SK-N-SH treated with all-trans-retinoic acid at 6 μM for 48 hours (cell line): ENCODE data around the gene KCND2.

Experiments
- ATAC-seq: fragments of 200-7000 bp; cut with Tn5 transposase; 3 replicates; pipeline ENCODE4 v1.9.1; 2020; ENCODE audit warnings: mild to moderate bottlenecking, moderate library complexity
- ARNTL ChIP-seq: fragments of 450-650 bp; formaldehyde crosslinking; IDR thresholded peaks from 2 replicates; pipeline ENCODE4 v1.5.0; 2020; ENCODE audit warnings: low read depth, mild to moderate bottlenecking, moderate library complexity, borderline replicate concordance
- BACH2 ChIP-seq: fragments of 250-450 bp; sonication (Bioruptor Pico); IDR thresholded peaks from 2 replicates; pipeline ENCODE4 v1.9.0; 2021; ENCODE audit warnings: mild to moderate bottlenecking, borderline replicate concordance
- CREB5 ChIP-seq: fragments of 250-450 bp; sonication (Bioruptor Pico); IDR thresholded peaks from 2 replicates; pipeline ENCODE4 v1.5.1; 2020; ENCODE audit warnings: low read depth, mild to moderate bottlenecking, moderate library complexity
- CSDC2 ChIP-seq: fragments of 250-450 bp; sonication (Bioruptor Pico); IDR thresholded peaks from 2 replicates; pipeline ENCODE4 v1.5.0; 2020; ENCODE audit warnings: mild to moderate bottlenecking, moderate library complexity
- ESRRG ChIP-seq: fragments of 250-450 bp; sonication (Bioruptor Pico); IDR thresholded peaks from 2 replicates; pipeline ENCODE4 v1.6.1; 2021; ENCODE audit warnings: mild to moderate bottlenecking
- GLIS3 ChIP-seq: fragments of 250-450 bp; sonication (Bioruptor Pico); IDR thresholded peaks from 2 replicates; pipeline ENCODE4 v1.5.0; 2020; ENCODE audit warnings: mild to moderate bottlenecking, moderate library complexity
- ISL1 ChIP-seq: fragments of 250-450 bp; sonication (Bioruptor Pico); IDR thresholded peaks from 2 replicates; pipeline ENCODE4 v2.1.2; 2022; ENCODE audit warnings: mild to moderate bottlenecking, moderate library complexity
- PATZ1 ChIP-seq: fragments of 250-450 bp; sonication (Bioruptor Pico); IDR thresholded peaks from 2 replicates; pipeline ENCODE4 v1.8.0; 2020; ENCODE audit warnings: mild to moderate bottlenecking, moderate library complexity, borderline replicate concordance
- PPARA ChIP-seq: fragments of 250-450 bp; sonication (Bioruptor Pico); IDR thresholded peaks from 2 replicates; pipeline ENCODE4 v1.5.0; 2020; ENCODE audit warnings: mild to moderate bottlenecking, borderline replicate concordance
- SNAI2 ChIP-seq: fragments of 250-450 bp; sonication (Bioruptor Pico); IDR thresholded peaks from 2 replicates; pipeline ENCODE4 v1.5.0; 2020; ENCODE audit warnings: mild to moderate bottlenecking, moderate library complexity
- TCF4 ChIP-seq: fragments of 250-450 bp; sonication (Bioruptor Pico); IDR thresholded peaks from 2 replicates; pipeline ENCODE4 v1.8.0; 2021; ENCODE audit warnings: mild to moderate bottlenecking, moderate library complexity, borderline replicate concordance
- TOX ChIP-seq: fragments of 250-450 bp; sonication (Bioruptor Pico); IDR thresholded peaks from 2 replicates; pipeline ENCODE4 v1.8.0; 2021; ENCODE audit warnings: mild to moderate bottlenecking, moderate library complexity, borderline replicate concordance
- TSHZ2 ChIP-seq: fragments of 250-450 bp; sonication (Bioruptor Pico); IDR thresholded peaks from 2 replicates; pipeline ENCODE4 v1.5.0; 2020; ENCODE audit warnings: mild to moderate bottlenecking, moderate library complexity
- ZC3H10 ChIP-seq: fragments of 250-450 bp; sonication (Bioruptor Pico); IDR thresholded peaks from 2 replicates; pipeline ENCODE4 v1.5.1; 2021; ENCODE audit warnings: mild to moderate bottlenecking, moderate library complexity
- ZFP3 ChIP-seq: fragments of 250-450 bp; sonication (Bioruptor Pico); IDR thresholded peaks from 2 replicates; pipeline ENCODE4 v1.5.0; 2020; ENCODE audit warnings: mild to moderate bottlenecking, moderate library complexity
- ZFP30 ChIP-seq: fragments of 450-650 bp; formaldehyde crosslinking; IDR thresholded peaks from 2 replicates; pipeline ENCODE4 v1.5.0; 2022; ENCODE audit warnings: mild to moderate bottlenecking, moderate library complexity
- ZNF565 ChIP-seq: fragments of 450-650 bp; formaldehyde crosslinking; conservative IDR thresholded peaks from 2 replicates; pipeline ENCODE4 v1.5.0; 2020; ENCODE audit warnings: low read depth, mild to moderate bottlenecking, moderate library complexity
- ZNF70 ChIP-seq: fragments of 450-650 bp; formaldehyde crosslinking; IDR thresholded peaks from 2 replicates; pipeline ENCODE4 v1.5.0; 2020; ENCODE audit warnings: mild to moderate bottlenecking, moderate library complexity
- ZNF8 ChIP-seq: fragments of 450-650 bp; formaldehyde crosslinking; IDR thresholded peaks from 2 replicates; pipeline ENCODE4 v1.5.0; 2020; ENCODE audit warnings: mild to moderate bottlenecking, moderate library complexity
- TF ChIP-seq, protein P1 (sequence below): fragments of 250-450 bp; sonication (Bioruptor Pico); IDR thresholded peaks from 2 replicates; pipeline ENCODE4 v1.8.0; 2021; ENCODE audit warnings: low read depth, mild to moderate bottlenecking, moderate library complexity, borderline replicate concordance
- TF ChIP-seq, protein P2 (sequence below): fragments of 250-450 bp; sonication (Bioruptor Pico); IDR thresholded peaks from 2 replicates; pipeline ENCODE4 v1.5.1; 2021; ENCODE audit warnings: mild to moderate bottlenecking, moderate library complexity

The KCND2 gene

DNA sequence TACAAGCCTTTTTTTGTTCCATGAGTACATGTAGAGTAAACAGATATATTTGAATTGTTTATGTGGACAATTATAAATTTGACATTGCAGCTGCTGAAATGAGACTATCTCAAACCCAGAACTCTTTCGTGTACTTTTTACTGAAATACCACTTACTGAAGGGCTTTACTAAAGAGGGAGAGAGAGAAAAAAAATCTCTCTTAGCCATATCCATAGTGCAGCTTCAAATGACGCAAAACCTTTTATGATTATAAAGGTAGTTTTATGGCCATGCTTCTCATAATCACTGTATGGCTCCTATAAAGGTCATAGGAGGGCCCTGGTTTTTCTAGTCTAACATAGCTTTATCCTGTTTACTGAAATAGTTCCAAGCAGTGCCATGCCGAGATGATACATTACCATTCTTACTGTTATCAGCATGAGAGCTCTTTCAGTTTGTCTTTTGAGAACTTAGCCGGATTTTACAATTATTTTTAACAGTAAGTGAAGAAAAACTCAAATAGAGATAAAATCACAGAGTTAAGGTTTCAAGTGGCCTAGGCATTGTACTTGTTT, 35.1 kb downstream of the KCND2 start:
- ATAC-seq = no peak
- TF ChIP-seq ZC3H10 (CRISPR knock-in tag) (no peak), CSDC2 (CRISPR knock-in tag) (no peak), TOX (CRISPR knock-in tag) (no peak), ISL1 (no peak), ZFP3 (CRISPR knock-in tag) (no peak), CREB5 (CRISPR knock-in tag) (no peak), PPARA (no peak), BACH2 (CRISPR knock-in tag) (no peak), GLIS3 (CRISPR knock-in tag) (no peak), PATZ1 (CRISPR knock-in tag) (no peak), SNAI2 (CRISPR knock-in tag) (no peak), ZFP30 (CRISPR knock-in tag) (no peak), ZNF565 (CRISPR knock-in tag) (no peak), TCF4 (CRISPR knock-in tag) (no peak), ESRRG (CRISPR knock-in tag) (no peak), ZNF70 (CRISPR knock-in tag) (no peak), TSHZ2 (CRISPR knock-in tag) (no peak), ARNTL (CRISPR knock-in tag) (no peak), ZNF8 (no peak)
- TF ChIP-seq, protein P1, sequence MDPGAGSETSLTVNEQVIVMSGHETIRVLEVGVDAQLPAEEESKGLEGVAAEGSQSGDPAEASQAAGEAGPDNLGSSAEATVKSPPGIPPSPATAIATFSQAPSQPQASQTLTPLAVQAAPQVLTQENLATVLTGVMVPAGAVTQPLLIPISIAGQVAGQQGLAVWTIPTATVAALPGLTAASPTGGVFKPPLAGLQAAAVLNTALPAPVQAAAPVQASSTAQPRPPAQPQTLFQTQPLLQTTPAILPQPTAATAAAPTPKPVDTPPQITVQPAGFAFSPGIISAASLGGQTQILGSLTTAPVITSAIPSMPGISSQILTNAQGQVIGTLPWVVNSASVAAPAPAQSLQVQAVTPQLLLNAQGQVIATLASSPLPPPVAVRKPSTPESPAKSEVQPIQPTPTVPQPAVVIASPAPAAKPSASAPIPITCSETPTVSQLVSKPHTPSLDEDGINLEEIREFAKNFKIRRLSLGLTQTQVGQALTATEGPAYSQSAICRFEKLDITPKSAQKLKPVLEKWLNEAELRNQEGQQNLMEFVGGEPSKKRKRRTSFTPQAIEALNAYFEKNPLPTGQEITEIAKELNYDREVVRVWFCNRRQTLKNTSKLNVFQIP (CRISPR knock-in tag) = no peak

- no peak for ATAC-seq
- TF ChIP-seq, protein P2, sequence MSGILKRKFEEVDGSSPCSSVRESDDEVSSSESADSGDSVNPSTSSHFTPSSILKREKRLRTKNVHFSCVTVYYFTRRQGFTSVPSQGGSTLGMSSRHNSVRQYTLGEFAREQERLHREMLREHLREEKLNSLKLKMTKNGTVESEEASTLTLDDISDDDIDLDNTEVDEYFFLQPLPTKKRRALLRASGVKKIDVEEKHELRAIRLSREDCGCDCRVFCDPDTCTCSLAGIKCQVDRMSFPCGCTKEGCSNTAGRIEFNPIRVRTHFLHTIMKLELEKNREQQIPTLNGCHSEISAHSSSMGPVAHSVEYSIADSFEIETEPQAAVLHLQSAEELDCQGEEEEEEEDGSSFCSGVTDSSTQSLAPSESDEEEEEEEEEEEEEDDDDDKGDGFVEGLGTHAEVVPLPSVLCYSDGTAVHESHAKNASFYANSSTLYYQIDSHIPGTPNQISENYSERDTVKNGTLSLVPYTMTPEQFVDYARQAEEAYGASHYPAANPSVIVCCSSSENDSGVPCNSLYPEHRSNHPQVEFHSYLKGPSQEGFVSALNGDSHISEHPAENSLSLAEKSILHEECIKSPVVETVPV (CRISPR knock-in tag) = no peak
- TF ChIP-seq ZNF70 (CRISPR knock-in tag) = no peak
- no peak for TF ChIP-seq TOX (CRISPR knock-in tag)
- no peak for TF ChIP-seq ESRRG (CRISPR knock-in tag)
- TF ChIP-seq ZNF8 = no peak
- TF ChIP-seq GLIS3 (CRISPR knock-in tag) = no peak
- no peak for TF ChIP-seq ZFP30 (CRISPR knock-in tag)
- no peak for TF ChIP-seq ZC3H10 (CRISPR knock-in tag)
- no peak for TF ChIP-seq BACH2 (CRISPR knock-in tag)
- no peak for TF ChIP-seq CSDC2 (CRISPR knock-in tag)
Observed at GRCh38 chr7:120311028-120311788, 38.2 kb downstream of the KCND2 start.
